Tibial artery (tissue), 4 donors: ENCODE data around the gene FZD8.

Source experiments
- DNase-seq, 2 donors: peaks; one replicate each; pipeline ENCODE4 v3.0.0-alpha.2; 2019
- H3K27ac ChIP-seq, 2 donors: fragments of 200-600 bp; sonication (generic) in 1 of 2; 1 replicate in 1 of 2; 2 replicates in 1 of 2; pipeline ENCODE4 v1.5.1; 2018 to 2019; ENCODE audit warnings: mild to moderate bottlenecking in 1 of 2
- H3K27me3 ChIP-seq, 2 donors: fragments of 200-600 bp; sonication (generic) in 1 of 2; one replicate each; pipeline versions ENCODE4 v1.5.1 to v1.6.0; 2016 to 2019
- H3K36me3 ChIP-seq, 3 donors: fragments of 200-600 bp; sonication (generic) in 2 of 3; one replicate each; pipeline ENCODE4 v1.5.1; 2016 to 2019; ENCODE audit warnings: mild to moderate bottlenecking in 2 of 3
- H3K4me1 ChIP-seq, 4 donors: fragments of 200-600 bp; sonication (generic) in 2 of 4; 1 replicate in 3 of 4; 2 replicates in 1 of 4; pipeline ENCODE4 v1.5.1; 2016 to 2019
- H3K4me3 ChIP-seq, 2 donors: fragments of 200-600 bp; sonication (generic) in 1 of 2; 1 replicate in 1 of 2; 2 replicates in 1 of 2; pipeline ENCODE4 v1.5.1; 2018 to 2019; ENCODE audit warnings: mild to moderate bottlenecking in 2 of 2
- H3K9me3 ChIP-seq, 3 donors: fragments of 200-600 bp; sonication (generic) in 1 of 3; one replicate each; pipeline ENCODE4 v1.5.1; 2016 to 2019
- intact Hi-C: fragments of 100-400 bp; cut with DNase I; formaldehyde crosslinking; loops from one replicate; pipeline ENCODE4 v1.15.0; 2023; ENCODE audit warnings: low total_unique reads
- TF ChIP-seq, protein P1 (sequence below), 2 experiments: fragments of 200-600 bp in 1 of 2; fragments of 450-650 bp in 1 of 2; IDR thresholded peaks; one replicate each; pipeline ENCODE4 v1.5.1; 2017 to 2019; ENCODE audit warnings: antibody characterized with exemption in 2 of 2, mild to moderate bottlenecking in 1 of 2, moderate library complexity in 1 of 2

Gene FZD8

DNA sequence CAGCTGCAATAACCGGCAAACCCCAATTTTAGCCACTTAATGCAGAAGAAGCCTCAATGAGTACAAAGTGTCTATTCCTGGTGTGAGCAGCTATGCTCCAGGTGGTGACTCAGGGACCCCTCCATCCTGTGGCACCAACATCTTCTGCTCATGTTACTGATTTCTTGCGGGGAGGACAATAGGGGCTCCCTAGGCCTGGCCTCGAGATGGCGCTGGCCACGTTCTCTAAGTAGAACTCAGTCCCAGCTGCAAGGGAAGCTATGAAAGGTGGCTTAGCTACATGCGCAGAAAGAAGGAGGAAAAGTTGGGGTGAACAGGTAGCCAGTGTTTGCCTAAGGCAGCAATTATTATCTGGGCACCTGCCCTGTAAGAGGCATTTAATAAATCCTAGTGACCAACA lies 30.3 kb downstream of the FZD8 start:
- no peak for DNase-seq
- H3K36me3 ChIP-seq = no peaks in the 10 kb centered on the region
- peaks cover 0 to 40% of the 10 kb centered on the region in 2 donors for H3K27me3 ChIP-seq
- H3K27ac ChIP-seq = no peak overlapping the region
- intact Hi-C loops = no loop called here
- H3K4me3 ChIP-seq = no peak overlapping the region
- TF ChIP-seq, protein P1, sequence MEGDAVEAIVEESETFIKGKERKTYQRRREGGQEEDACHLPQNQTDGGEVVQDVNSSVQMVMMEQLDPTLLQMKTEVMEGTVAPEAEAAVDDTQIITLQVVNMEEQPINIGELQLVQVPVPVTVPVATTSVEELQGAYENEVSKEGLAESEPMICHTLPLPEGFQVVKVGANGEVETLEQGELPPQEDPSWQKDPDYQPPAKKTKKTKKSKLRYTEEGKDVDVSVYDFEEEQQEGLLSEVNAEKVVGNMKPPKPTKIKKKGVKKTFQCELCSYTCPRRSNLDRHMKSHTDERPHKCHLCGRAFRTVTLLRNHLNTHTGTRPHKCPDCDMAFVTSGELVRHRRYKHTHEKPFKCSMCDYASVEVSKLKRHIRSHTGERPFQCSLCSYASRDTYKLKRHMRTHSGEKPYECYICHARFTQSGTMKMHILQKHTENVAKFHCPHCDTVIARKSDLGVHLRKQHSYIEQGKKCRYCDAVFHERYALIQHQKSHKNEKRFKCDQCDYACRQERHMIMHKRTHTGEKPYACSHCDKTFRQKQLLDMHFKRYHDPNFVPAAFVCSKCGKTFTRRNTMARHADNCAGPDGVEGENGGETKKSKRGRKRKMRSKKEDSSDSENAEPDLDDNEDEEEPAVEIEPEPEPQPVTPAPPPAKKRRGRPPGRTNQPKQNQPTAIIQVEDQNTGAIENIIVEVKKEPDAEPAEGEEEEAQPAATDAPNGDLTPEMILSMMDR (IDR thresholded peaks at IDR 0.05) = no peak
- no peaks in the 10 kb centered on the region for H3K9me3 ChIP-seq
- peaks cover 0 to 14% (median 12%) of the 10 kb centered on the region in 4 donors for H3K4me1 ChIP-seq

DNA sequence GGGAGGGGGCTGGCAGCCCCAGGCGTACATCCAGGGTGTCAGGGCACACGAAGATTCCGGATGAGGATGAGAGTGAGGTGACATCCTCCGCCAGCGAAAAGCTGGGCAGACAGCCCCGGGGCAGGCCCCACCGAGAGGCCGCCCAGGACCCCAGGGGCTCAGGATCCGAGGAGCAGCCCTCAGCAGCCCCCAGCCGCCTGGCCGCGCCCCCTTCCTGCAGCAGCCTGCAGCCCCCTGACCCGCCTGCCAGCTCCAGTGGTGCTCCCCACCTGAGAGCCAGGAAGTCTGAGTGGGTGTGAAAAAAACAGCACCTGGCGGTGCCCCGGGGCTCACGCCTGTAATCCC lies 33.8 kb downstream of the FZD8 start:
- peaks cover 0 to 40% of the 10 kb centered on the region in 2 donors for H3K27me3 ChIP-seq
- intact Hi-C loops = no loop called here

DNA sequence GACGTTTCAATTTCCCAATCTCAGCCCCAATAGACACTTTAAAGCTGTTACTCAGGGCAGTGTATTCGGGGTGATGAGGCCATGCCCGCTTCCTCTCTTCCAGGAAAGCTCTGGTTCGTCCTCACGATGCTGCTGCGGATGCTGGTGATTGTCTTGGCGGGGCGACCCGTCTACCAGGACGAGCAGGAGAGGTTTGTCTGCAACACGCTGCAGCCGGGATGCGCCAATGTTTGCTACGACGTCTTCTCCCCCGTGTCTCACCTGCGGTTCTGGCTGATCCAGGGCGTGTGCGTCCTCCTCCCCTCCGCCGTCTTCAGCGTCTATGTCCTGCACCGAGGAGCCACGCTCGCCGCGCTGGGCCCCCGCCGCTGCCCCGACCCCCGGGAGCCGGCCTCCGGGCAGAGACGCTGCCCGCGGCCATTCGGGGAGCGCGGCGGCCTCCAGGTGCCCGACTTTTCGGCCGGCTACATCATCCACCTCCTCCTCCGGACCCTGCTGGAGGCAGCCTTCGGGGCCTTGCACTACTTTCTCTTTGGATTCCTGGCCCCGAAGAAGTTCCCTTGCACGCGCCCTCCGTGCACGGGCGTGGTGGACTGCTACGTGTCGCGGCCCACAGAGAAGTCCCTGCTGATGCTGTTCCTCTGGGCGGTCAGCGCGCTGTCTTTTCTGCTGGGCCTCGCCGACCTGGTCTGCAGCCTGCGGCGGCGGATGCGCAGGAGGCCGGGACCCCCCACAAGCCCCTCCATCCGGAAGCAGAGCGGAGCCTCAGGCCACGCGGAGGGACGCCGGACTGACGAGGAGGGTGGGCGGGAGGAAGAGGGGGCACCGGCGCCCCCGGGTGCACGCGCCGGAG lies 34.4 kb downstream of the FZD8 start:
- TF ChIP-seq, protein P1 (IDR thresholded peaks at IDR 0.05) = no peak
- H3K27ac ChIP-seq = no peak overlapping the region
- no peaks in the 10 kb centered on the region for H3K9me3 ChIP-seq
- no peaks in the 10 kb centered on the region for H3K36me3 ChIP-seq
- no peak for DNase-seq
- intact Hi-C loops = no loop called here
- H3K4me3 ChIP-seq = peak overlapping the region; percentile 41 to 53
- peaks cover 0 to 40% of the 10 kb centered on the region in 2 donors for H3K27me3 ChIP-seq
- H3K4me1 ChIP-seq = peaks cover 0 to 14% (median 12%) of the 10 kb centered on the region in 4 donors

More for the DNA sequence above, 33.8 kb downstream of the FZD8 start:
- TF ChIP-seq, protein P1 (IDR thresholded peaks at IDR 0.05) = no peak
- H3K9me3 ChIP-seq = no peaks in the 10 kb centered on the region
- no peak overlapping the region for H3K27ac ChIP-seq
- peaks cover 0 to 14% (median 12%) of the 10 kb centered on the region in 4 donors for H3K4me1 ChIP-seq
- DNase-seq = no peak
- no peaks in the 10 kb centered on the region for H3K36me3 ChIP-seq
- H3K4me3 ChIP-seq = peak overlapping the region; percentile 41 to 53

DNA sequence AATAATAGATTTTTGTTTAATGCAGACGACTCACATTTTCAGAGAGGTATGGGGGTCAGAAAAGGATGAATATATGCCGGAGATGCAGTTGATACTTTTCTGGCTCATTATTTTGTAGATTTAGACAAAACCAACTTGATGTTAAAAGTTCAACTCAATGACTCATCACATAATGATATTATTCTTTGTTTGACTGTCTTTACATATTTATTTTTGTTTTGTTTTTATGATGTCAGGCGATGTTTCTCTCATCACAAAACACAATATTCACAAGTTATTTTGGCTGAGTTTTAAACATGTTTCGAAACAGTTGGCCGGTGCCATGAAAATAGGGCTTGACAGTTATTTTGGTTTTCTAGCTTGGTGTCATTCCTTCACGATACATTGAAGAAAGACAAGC lies 35.7 kb downstream of the FZD8 start:
- H3K4me3 ChIP-seq = no peak overlapping the region
- H3K27me3 ChIP-seq = peaks cover 0 to 35% of the 10 kb centered on the region in 2 donors
- H3K36me3 ChIP-seq = no peaks in the 10 kb centered on the region
- peaks cover 0 to 14% (median 12%) of the 10 kb centered on the region in 4 donors for H3K4me1 ChIP-seq
- no peaks in the 10 kb centered on the region for H3K9me3 ChIP-seq
- H3K27ac ChIP-seq = no peak overlapping the region
- DNase-seq = no peak
- intact Hi-C loops = no loop called here
- TF ChIP-seq, protein P1 (IDR thresholded peaks at IDR 0.05) = no peak

DNA sequence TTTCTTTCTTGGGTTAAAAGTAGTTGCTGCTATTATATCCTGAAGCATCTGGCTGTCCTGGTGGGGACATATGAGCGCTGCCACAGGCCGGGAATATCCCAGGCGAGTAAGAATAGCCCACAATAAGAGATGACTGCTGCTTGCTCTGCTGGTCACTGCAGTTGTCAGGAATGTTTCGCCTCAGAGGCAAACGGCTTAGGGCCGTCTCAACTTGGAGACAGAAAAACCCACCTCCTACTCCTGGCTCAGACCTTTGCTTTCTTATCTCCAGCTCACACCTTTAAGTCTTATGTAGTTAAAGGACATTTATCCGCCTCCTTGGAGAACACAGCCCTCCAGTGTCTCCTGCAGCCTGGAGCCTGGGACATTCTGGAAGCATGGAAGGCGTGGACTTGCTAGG lies 36.9 kb downstream of the FZD8 start, which contains the start of gene GJD4:
TSS of gene GJD4 (plus strand) at position 151 of the 400 bp plus-strand sequence. CDS start at position 378, 227 bp downstream.
- H3K9me3 ChIP-seq = no peaks in the 10 kb centered on the region
- no peak for DNase-seq
- intact Hi-C loops = no loop called here

More for the DNA sequence above, 36.9 kb downstream of the FZD8 start, which contains the start of gene GJD4:
- Histone ChIP-seq H3K36me3 (no peaks in the 10 kb centered on the region), H3K27me3 (peaks cover 0 to 34% of the 10 kb centered on the region in 2 donors), H3K27ac (no peak within 1 kb of the TSS), H3K4me1 (peaks cover 0 to 14% (median 12%) of the 10 kb centered on the region in 4 donors), H3K4me3 (no peak within 1 kb of the TSS)
- TF ChIP-seq, protein P1 (IDR thresholded peaks at IDR 0.05) = no peak
